Astrocyte (in vitro differentiated cells and primary cell): ENCODE data around the gene TOP3B. TPM values are rescaled to one million over a fixed set of nuclear protein-coding genes. Genes with fewer than 3 reads are reported as not detected.

ENCODE experiments used
- DNase-seq: peaks from one replicate; pipeline ENCODE4 v3.0.0-alpha.2; 2010; ENCODE audit warnings: low read depth
- FAIRE-seq: peaks from 2 replicates; lab custom pipeline; 2011; peaks lifted over from hg19 to GRCh38; lab: Jason Lieb, UNC
- H2AFZ ChIP-seq: 2 replicates; pipeline ENCODE4 v1.6.0; 2012; ENCODE audit warnings: low read depth, low read length, inconsistent platforms
- H3K27ac ChIP-seq: 2 replicates; pipeline ENCODE4 v1.5.1; 2011; ENCODE audit warnings: low read depth, low read length, inconsistent platforms
- H3K27me3 ChIP-seq: 2 replicates; pipeline ENCODE4 v1.6.0; 2011; ENCODE audit warnings: low read length, inconsistent platforms; ENCODE audit not compliant: insufficient read depth
- H3K36me3 ChIP-seq: 2 replicates; pipeline ENCODE4 v1.5.1; 2011; ENCODE audit warnings: low read length, inconsistent platforms; ENCODE audit not compliant: insufficient read depth
- H3K4me1 ChIP-seq: 2 replicates; pipeline ENCODE4 v1.5.1; 2011; ENCODE audit warnings: low read length, inconsistent platforms; ENCODE audit not compliant: insufficient read depth
- H3K4me2 ChIP-seq: 2 replicates; pipeline ENCODE4 v1.6.0; 2012; ENCODE audit warnings: low read length, inconsistent platforms
- H3K4me3 ChIP-seq: 2 replicates; pipeline ENCODE4 v1.5.1; 2011; ENCODE audit warnings: low read depth, mild to moderate bottlenecking, low read length, inconsistent platforms; ENCODE audit not compliant: insufficient read depth
- H3K79me2 ChIP-seq: 2 replicates; pipeline ENCODE4 v1.6.0; 2012; ENCODE audit warnings: mild to moderate bottlenecking, low read length, inconsistent platforms; ENCODE audit not compliant: insufficient read depth
- H3K9ac ChIP-seq: 2 replicates; pipeline ENCODE4 v1.6.0; 2012; ENCODE audit warnings: mild to moderate bottlenecking, low read length, inconsistent platforms
- H3K9me3 ChIP-seq: 2 replicates; pipeline ENCODE4 v1.5.1; 2012; ENCODE audit warnings: low read depth, mild to moderate bottlenecking, low read length, inconsistent platforms; ENCODE audit not compliant: insufficient read depth
- H4K20me1 ChIP-seq: 2 replicates; pipeline ENCODE4 v1.6.0; 2012; ENCODE audit warnings: low read length, inconsistent platforms; ENCODE audit not compliant: insufficient read depth
- H3K27ac Mint-ChIP-seq: one replicate; pipeline ENCODE4 v1.8.0; 2021; ENCODE audit warnings: mild to moderate bottlenecking, mixed read lengths; ENCODE audit not compliant: unreplicated experiment
- H3K27me3 Mint-ChIP-seq: one replicate; pipeline ENCODE4 v1.8.0; 2021; ENCODE audit warnings: low read depth, mixed read lengths; ENCODE audit not compliant: unreplicated experiment
- H3K36me3 Mint-ChIP-seq: one replicate; pipeline ENCODE4 v1.8.0; 2021; ENCODE audit warnings: low read depth, mixed read lengths; ENCODE audit not compliant: unreplicated experiment
- H3K4me1 Mint-ChIP-seq: one replicate; pipeline ENCODE4 v1.8.0; 2021; ENCODE audit warnings: low read depth, mixed read lengths; ENCODE audit not compliant: unreplicated experiment
- H3K4me3 Mint-ChIP-seq: one replicate; pipeline ENCODE4 v1.8.0; 2021; ENCODE audit warnings: mild to moderate bottlenecking, moderate library complexity, mixed read lengths; ENCODE audit not compliant: unreplicated experiment
- H3K9me3 Mint-ChIP-seq: one replicate; pipeline ENCODE4 v1.8.0; 2021; ENCODE audit warnings: mild to moderate bottlenecking, mixed read lengths; ENCODE audit not compliant: unreplicated experiment
- EZH2 ChIP-seq: IDR thresholded peaks from 2 replicates; pipeline ENCODE4 v1.6.1; 2012; ENCODE audit warnings: mild to moderate bottlenecking, low read length, inconsistent platforms; ENCODE audit not compliant: insufficient read depth
- total RNA-seq: library from RNA; stranded (reverse); gene quantifications from 2 replicates; pipeline ENCODE4 v1.2.1, GENCODE V29; 2021
- TF ChIP-seq, protein P1 (sequence below): IDR thresholded peaks from 2 replicates; pipeline ENCODE4 v1.5.1; 2011; ENCODE audit warnings: low read depth, mild to moderate bottlenecking, inconsistent platforms, low read length, moderate library complexity; ENCODE audit not compliant: insufficient read depth

Gene TOP3B
- total RNA-seq, 1 donor from 2014 or later, result 37.3 TPM

DNA sequence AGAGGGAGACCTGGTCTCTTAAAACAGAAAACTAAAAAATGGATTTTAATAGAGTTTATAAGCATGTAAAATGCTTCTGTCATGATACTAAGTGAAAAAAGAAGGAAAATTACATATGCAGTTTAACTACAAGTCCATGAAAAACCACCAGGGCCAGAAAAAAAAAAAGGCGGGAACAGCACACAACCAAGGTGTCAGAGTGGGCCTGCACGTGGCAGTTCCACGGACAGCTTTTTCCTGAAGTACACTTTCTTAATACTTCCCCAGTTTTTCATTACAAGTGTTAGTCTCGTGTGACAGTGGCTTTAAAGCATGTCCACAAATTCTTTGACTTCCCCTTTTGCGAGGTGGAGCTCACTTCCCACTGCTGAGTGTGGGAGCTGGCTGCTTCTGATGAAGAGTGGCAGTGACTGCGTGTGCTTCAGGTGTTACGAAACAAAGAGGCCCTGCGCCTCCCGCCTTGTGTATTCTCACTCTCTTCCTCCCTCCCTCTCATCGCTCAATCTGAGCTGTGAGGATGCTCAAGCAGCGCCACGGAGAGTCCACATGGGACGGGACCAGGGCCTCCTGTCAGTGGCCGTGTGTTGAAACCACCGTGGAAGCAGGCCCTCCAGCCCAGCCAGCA, 46.3 kb downstream of the TOP3B start:
- H3K4me1 ChIP-seq, result peaks cover 19% of the 10 kb centered on the region
- H3K79me2 ChIP-seq, result peaks cover 8% of the 10 kb centered on the region
- H4K20me1 ChIP-seq, result no peaks in the 10 kb centered on the region
- H3K4me2 ChIP-seq, result peak overlapping the region; percentile 81
- no peaks in the 10 kb centered on the region for H3K9me3 ChIP-seq
- H3K36me3 ChIP-seq, result peaks cover 4% of the 10 kb centered on the region
- Mint-ChIP-seq H3K27me3 (no peaks in the 10 kb centered on the region), H3K4me3 (peak overlapping the region; percentile 73), H3K27ac (peak overlapping the region; percentile 66), H3K9me3 (peaks cover under 1% of the 10 kb centered on the region), H3K36me3 (peaks cover 9% of the 10 kb centered on the region), H3K4me1 (peaks cover 19% of the 10 kb centered on the region)
- FAIRE-seq (no peak), DNase-seq (no peak)
- no peak for TF ChIP-seq EZH2
- TF ChIP-seq, protein P1, sequence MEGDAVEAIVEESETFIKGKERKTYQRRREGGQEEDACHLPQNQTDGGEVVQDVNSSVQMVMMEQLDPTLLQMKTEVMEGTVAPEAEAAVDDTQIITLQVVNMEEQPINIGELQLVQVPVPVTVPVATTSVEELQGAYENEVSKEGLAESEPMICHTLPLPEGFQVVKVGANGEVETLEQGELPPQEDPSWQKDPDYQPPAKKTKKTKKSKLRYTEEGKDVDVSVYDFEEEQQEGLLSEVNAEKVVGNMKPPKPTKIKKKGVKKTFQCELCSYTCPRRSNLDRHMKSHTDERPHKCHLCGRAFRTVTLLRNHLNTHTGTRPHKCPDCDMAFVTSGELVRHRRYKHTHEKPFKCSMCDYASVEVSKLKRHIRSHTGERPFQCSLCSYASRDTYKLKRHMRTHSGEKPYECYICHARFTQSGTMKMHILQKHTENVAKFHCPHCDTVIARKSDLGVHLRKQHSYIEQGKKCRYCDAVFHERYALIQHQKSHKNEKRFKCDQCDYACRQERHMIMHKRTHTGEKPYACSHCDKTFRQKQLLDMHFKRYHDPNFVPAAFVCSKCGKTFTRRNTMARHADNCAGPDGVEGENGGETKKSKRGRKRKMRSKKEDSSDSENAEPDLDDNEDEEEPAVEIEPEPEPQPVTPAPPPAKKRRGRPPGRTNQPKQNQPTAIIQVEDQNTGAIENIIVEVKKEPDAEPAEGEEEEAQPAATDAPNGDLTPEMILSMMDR, result no peak
- H3K27ac ChIP-seq, result no peak overlapping the region
- no peaks in the 10 kb centered on the region for H3K27me3 ChIP-seq
- no peak overlapping the region for H2AFZ ChIP-seq
- H3K4me3 ChIP-seq, result no peak overlapping the region
- H3K9ac ChIP-seq, result peak overlapping the region; percentile 81

DNA sequence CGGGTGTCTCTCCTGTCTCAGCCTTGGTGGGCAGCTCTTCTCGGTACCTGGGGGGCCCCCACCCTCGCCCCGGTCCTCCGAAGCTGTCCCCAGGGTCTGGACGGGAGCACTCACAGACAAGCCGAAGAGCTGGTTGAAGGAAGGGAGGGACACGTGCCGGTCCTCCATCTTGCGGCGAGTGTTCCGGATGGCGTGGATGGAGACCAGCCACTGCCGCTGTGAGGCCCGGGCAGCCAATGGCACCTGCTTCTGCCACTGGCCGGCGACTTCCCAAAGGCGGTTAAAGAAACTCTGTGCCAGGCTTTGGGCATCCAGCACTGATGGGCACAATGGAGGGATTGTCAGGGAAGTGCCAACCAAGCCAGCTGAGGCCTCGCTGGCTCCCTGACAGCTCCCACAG, 48.7 kb downstream of the TOP3B start:
- no peaks in the 10 kb centered on the region for H3K27me3 Mint-ChIP-seq
- no peak overlapping the region for H3K9ac ChIP-seq
- no peak overlapping the region for H3K4me3 Mint-ChIP-seq
- peaks cover 4% of the 10 kb centered on the region for H3K79me2 ChIP-seq
- H3K4me3 ChIP-seq, result no peak overlapping the region
- H3K36me3 ChIP-seq, result peaks cover 13% of the 10 kb centered on the region
- H3K36me3 Mint-ChIP-seq, result peaks cover 16% of the 10 kb centered on the region
- DNase-seq, result no peak
- no peak overlapping the region for H3K27ac Mint-ChIP-seq
- H3K4me2 ChIP-seq, result no peak overlapping the region
- peaks cover 19% of the 10 kb centered on the region for H3K4me1 ChIP-seq
- no peak for FAIRE-seq
- no peak for TF ChIP-seq EZH2
- TF ChIP-seq, protein P1, result no peak
- H3K27me3 ChIP-seq, result no peaks in the 10 kb centered on the region
- no peaks in the 10 kb centered on the region for H3K9me3 Mint-ChIP-seq
- peaks cover 16% of the 10 kb centered on the region for H3K4me1 Mint-ChIP-seq
- no peak overlapping the region for H3K27ac ChIP-seq
- peaks cover 8% of the 10 kb centered on the region for H4K20me1 ChIP-seq
- H2AFZ ChIP-seq, result no peak overlapping the region
- no peaks in the 10 kb centered on the region for H3K9me3 ChIP-seq

DNA sequence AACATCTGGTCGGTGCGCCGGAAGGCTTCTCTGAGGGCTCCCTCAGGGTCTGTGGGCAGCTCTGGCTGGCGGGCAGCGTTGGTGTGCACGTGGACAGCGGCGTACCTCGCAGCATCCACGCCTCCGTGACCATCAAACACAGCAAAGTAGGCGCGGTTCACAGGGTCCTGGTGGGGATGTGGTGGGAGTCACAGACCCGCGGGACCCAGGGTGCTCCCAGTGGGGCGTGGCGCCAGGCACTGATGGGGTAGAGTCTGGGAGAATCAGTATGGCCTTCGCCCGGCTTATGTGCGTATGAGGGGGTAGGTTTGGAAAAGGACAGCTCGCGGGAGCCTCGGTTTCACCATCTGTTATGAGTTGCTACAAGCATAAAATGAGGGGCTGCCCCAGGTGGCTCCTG, 49.2 kb downstream of the TOP3B start:
- no peak overlapping the region for H3K4me2 ChIP-seq
- FAIRE-seq (no peak), DNase-seq (no peak)
- no peak overlapping the region for H3K4me3 Mint-ChIP-seq
- no peaks in the 10 kb centered on the region for H3K27me3 Mint-ChIP-seq
- H3K27me3 ChIP-seq, result no peaks in the 10 kb centered on the region
- no peak overlapping the region for H3K27ac ChIP-seq
- H3K4me1 ChIP-seq, result peaks cover 14% of the 10 kb centered on the region
- H3K4me1 Mint-ChIP-seq, result peaks cover 16% of the 10 kb centered on the region
- no peak overlapping the region for H3K27ac Mint-ChIP-seq
- H3K9me3 ChIP-seq, result no peaks in the 10 kb centered on the region
- peaks cover 17% of the 10 kb centered on the region for H3K36me3 Mint-ChIP-seq
- H3K36me3 ChIP-seq, result peaks cover 13% of the 10 kb centered on the region
- no peak overlapping the region for H2AFZ ChIP-seq
- H4K20me1 ChIP-seq, result peaks cover 8% of the 10 kb centered on the region
- TF ChIP-seq, protein P1, result no peak
- TF ChIP-seq EZH2, result no peak
- no peak overlapping the region for H3K4me3 ChIP-seq
- no peaks in the 10 kb centered on the region for H3K9me3 Mint-ChIP-seq
- peaks cover 4% of the 10 kb centered on the region for H3K79me2 ChIP-seq
- no peak overlapping the region for H3K9ac ChIP-seq
